Measurements from ENCODE around the gene RRP1.
"Not testable (repeated sequence)": the region's sequence is repeated elsewhere in the genome, so short reads cannot be mapped to it uniquely, and the experiment has no call there.

Gene RRP1

DNA sequence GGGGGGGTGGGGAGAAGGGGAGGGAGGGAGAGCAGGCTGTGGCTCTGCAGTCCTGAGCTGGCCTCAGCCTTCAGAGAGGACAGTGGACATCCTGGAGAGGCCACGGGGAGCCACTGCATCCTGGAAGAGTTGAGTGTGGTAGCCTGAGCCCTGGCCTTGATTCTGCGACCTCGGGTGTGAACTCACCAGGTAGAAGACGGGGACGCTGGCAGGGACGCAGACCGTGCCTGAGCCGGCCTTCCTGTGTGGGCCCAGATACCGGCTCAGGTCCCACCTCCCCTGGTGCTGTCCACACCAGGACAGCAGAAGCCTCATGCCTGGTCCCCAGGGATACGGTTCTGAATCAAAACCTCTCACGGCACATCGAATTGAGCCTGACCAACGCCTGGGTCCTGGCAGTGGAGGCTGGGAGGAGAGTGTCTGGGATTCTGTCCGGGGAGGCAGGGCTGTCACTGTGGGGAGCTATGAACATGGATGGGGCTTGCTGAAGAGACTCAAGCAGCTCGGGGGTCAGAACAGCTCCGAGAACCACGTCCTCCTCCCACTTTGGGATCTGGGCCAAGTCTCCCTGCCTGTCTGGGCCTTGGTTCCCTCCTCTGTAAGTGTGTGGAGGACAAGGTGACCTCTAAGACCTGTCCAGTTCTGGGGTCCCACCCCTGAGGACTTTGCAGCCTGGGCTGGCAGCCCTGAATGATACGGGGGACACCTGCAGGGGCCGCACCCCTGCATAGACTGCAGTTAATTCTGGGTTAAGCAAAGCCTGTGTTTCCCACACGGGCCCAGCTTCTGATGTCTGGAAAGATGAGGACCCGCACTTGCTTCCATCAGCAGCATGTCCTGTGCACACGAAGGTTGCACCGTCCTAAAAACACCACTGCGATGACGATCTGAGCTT lies 30.4 kb downstream of the RRP1 start:
- DNase-seq, result no peak

DNA sequence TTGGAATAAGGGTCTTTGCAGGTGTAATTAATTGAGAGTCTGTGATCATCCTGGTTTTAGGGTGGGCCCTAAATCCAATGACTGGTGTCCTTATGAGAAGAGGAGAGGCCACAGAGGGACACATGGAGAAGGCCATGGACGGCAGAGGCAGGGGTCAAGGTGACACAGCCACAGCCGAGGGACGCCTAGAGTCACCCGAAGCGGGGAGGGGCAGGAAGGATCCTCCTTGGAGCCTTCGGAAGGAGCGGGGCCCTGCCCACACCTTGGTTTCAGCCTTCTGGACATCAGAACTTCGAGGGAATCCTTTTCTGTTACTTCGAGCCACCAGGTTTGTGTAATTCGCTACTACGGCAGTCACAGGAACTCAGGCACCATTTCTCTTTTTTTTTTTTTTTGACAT lies 31.1 kb downstream of the RRP1 start:
- DNase-seq, result no peak

DNA sequence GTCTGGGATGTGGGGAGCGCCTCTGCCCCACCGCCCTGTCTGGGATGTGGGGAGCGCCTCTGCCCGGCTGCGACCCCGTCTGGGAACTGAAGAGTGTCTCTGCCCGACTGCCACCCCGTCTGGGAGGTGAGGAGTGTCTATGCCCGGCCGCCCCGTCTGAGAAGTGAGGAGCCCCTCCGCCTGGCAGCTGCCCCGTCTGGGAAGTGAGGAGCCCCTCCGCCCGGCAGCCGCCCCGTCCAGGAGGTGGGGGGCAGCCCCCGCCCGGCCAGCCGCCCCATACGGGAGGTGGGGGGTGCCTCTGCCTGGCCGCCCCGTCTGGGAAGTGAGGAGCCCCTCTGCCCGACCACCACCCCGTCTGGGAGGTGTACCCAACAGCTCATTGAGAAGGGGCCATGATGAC lies 32.8 kb downstream of the RRP1 start:
- DNase-seq, result not testable (repeated sequence)

DNA sequence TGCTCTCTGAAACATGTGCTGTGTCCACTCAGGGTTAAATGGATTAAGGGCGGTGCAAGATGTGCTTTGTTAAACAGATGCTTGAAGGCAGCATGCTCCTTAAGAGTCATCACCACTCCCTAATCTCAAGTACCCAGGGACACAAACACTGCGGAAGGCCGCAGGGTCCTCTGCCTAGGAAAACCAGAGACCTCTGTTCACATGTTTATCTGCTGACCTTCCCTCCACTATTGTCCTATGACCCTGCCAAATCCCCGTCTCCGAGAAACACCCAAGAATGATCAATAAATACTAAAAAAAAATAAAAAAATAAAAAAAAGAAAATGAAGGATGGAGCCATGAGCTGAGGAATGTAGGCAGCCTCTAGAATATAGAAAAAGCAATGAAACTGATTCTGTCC lies 33.4 kb downstream of the RRP1 start:
- DNase-seq, result not testable (repeated sequence)

DNA sequence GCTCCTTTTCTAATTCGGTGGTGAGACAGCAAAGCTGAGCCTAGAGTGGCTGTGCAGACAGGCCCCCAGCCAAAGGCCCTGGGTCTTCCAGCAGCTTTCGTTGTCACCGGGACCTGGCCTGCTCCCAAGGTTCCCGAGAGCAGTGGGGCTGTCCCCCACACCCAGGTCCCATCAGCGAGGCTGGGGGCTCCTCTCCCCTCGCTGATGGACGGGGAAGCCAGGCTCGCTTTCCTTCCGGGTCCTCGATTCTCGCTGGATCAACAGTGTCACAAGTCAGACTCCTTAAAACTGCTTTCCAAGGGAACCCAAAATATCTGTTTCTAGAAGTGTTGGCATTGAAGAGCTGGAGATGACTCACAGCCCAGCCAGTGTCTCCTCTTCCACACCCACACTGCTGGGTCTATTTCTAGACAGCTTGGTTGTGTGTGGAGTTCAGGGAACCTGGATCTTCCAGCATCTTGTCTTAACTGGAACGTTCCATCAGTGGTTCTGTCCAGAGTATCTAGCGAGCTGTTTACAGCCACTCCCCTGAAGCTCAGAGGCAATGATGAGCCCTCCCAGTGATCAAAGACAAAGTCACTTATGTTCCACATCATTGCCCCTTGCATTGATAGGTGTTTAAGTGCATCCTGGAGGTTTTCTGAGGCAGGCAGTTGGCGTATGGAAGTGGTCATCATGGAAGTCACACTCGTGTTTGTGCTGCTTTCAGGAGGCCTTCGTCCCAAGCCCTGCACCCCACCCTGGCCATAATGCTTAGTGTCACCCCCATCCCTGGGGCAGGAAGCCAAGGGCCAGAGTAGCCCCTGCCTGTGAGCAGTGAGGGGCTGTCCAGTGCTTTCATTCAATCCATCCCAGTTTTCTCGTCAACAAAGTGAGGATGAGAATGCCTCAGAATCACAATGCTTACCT lies 35.2 kb downstream of the RRP1 start:
- DNase-seq, result no peak

DNA sequence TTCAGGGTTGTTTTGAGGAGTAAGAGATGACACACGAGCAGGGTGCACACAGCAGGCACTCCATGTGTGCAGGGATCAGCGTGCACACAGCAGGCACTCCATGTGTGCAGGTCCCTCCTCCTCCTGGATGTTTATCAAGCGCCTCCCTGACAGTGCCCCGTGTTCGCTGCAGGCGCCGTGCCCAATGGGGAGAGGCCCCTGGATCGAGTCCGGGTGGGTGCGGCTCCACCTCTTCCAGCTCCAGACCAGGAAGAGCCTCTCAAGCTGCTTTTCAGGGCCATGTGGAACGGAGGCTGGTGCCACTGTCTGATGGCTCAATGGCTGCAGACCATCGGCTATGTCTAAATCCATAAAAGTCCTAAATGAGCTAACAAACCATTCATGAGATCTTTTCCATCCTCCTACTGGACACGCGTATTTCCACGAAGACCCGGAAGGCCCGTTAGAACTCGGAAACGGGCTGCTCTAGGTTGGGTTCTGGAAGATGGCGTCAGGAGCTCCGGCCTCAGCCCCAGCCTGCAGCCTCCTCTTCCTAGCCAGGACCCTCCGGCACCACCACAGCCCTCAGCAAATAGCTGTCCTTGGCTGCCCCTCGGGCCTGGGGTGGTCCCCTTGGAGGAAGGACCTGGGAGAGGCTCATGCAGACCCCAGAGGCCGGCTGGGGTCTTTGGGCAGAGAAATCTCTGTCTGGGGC lies 36.0 kb downstream of the RRP1 start:
- DNase-seq, result no peak

DNA sequence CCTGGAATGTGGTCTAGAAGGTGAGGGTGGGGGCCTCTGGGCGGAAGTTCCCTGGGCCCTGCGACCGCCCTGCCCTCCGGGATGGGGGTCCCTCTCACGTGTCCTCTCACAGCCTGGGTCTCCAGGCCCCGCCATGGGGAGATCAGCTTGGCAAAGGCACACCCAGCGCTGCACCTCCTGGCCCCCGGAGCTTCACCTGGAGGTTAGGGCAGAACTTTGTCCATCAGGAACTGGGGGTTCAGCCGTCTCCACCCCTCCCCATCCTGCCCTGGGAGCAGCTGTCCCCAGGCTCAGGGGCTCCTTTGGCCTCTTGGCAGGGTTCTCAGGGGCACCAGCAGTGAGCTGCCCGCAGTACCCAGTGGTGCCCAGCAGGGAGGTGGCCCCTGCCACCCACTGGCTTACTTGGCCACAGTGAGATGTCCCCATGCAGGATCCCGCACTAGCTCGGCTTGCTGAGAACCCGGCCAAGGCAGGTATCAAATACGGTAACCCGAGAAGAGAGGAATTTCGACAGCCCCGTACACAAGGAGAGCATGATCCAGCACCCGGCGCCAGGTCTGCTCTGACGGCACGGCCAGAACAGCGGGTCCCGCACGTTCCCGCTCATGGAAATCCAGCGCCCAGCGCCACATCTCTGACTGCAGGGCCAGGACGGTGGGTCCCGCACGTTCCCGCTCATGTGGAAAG lies 36.7 kb downstream of the RRP1 start:
- DNase-seq, result no peak

DNA sequence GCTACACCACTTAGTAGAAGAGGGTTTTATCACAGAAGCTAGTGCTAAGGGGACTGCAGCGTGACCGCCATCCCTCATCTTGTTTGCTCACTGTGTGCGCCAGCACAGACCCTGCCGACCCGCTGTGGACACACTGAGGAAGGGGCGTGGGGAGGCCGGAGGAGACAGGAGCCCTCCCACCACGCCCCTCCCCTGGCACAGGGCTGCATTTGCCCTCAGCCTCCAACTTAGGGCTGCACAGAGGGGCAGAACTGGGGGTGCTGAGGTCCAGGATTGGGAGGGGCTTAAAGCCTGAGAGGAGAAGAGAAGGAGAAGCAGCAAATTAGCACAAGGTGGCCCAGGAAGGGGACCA lies 37.2 kb downstream of the RRP1 start:
- no peak for DNase-seq

DNA sequence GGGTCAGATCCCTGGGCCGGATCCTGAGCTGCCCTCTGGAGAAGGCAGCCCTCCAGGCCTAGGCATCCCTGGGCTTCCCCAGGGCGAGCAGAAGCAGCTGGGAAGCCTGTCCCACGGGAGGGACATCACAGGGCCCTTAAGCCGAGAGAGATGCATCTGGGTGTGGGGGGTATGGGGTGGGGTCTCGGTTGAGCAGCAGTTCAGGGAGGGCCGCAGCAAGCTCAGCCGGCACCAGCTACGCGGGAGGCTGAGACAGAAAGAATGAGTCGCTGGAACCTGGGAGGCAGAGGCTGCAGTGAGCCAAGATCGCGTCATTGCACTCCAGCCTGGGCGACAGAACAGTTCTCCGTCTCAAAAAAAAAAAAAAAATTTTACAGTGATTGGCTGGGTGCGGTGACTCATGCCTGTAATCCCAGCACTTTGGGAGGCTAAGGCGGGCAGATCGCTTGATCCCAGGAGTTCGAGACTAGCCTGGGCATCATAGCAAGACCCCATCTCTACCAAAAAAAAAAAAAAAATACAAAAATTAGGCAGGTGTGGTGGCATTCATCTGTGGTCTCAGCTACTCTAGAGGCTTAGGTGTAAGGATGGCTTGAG lies 37.7 kb downstream of the RRP1 start:
- DNase-seq, result peak; percentile 68

DNA sequence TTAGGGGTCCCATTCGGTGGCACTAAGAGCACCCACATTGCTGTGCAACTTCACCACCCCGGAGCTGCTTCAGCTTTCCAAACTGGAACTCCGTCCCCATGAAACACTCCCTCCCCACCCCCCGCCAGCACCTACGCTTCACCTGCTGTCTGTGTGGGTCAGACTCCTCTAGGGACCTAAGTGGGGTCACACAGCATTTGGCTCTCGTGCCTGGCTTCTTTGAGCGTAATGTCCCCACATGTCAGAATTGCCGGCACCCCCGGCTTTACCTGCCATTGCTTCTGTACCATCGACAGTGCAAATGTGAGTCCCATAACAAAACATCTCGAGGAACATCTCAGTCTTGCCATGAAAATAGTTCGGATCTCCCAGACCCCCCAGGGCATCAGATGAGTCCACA lies 39.8 kb downstream of the RRP1 start:
- DNase-seq, result no peak

DNA sequence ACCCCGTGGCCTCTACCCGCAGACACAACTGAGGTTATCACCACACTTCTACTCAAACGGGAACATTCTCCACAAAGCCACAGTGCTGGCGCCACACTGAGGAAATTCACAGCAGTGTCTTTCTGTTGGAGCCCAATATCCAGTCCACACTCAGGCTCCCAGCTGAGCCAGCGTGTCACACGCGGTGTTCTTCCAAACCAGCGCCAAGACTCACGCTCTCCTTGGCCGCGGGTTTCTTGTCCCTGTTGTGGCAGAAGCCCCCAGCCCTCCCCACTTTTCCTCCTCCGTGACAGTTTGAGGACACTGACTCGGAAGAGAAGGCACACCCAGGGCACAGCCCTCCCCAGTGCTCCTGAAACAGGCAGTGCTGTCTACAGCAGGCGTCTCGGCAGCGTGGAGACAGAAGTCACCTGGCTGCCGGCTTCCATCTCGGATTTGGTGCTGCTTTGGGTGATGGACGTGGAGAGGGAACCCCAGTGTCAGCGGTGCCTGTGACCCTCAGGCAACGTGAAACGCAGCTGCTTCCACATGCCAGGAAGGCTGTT lies 40.3 kb downstream of the RRP1 start:
- DNase-seq, result no peak

DNA sequence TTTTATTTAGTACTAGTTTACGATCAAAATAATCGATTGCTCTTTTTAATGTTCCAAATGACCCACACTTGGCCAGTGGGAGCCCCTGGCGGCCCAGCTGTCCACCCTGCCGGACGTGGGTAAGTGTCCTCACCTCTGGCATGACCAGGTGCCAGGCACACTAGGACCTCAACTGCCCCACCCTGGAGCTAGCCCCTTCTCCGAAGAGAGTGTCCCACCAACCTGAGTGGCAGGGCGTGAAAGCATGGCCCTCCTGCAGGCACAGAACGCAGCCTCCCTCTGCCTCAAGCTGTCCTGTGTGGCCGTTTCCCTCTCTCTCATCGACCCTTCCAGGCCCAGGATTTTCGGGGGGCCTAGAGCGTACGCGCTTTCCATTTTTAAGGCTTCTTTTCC lies 42.8 kb downstream of the RRP1 start:
- no peak for DNase-seq

DNA sequence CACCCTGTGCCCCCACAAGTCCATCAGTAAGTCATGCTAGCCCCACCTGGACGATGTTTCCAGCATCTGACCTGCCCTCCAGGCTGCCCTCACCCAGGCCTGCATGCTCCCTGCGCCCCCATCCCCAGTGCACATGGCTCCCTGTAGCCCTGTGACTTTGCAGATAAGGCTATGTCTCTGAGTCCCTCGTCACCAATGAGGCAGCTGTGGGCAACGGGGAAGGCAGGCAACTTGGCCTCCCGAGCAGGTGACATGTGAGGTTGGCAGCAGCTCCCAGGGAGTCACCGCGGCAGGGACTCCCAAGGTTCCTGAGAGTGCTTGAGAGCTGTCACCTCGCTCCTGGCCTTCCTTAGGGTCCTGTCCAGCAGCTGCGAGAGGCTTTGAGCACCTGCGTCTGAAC lies 43.3 kb downstream of the RRP1 start:
- DNase-seq, result no peak

DNA sequence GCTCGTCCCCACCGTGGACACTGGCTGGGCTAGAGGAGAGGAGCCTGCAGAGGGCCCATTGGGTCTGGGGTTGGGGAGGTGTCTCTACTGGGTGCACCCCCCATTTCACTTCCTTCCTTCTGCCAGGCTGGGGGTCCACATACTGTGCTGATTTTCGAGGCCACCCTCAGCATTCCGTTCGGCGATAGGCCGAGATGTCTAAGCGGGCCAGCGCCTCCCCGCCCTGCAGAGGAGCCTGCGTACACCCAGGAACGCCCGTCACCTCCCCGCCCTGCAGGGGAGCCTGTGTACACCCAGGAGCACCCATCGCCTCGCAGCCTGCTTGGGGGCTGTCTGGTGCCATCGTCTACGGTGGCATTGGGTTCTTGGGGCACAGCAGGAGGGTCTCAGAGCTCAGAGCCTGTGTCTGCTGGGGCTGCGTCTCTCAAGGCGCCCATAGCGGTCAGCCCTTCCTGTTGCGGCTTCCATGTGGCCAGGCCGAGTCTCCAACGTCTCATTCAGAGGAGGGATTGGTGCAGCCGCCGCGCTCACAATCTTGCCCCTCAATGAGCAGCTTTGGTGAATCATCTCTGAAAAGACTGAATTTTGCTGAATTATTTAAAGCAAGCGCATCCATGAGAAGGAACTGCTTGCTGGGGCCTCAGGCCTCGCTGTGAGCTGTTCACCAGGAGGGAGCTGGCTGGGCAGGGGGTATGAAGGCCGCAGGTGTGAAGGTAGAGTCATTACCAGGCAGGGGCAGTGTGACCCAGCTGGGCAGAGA lies 44.9 kb downstream of the RRP1 start:
- DNase-seq, result no peak

DNA sequence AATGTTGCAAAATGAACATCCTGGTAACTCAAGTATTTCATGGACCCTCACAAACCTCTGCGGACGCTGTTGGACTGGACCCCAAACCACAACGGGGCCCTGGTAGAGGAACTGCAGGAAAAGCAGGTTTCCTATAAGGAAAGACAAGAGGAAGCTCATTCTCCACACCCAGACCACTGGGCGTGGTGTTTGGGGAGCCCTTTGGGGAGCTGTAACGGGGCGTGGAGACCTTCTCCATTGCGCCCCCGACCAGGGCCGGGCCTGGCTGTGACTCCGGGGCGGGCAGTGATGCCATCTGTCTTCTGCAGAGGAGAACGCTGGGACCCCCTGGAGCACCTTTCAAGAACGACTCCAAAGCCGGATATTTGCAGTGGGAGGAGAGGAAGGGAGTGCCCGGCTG lies 45.7 kb downstream of the RRP1 start:
- DNase-seq, result no peak

DNA sequence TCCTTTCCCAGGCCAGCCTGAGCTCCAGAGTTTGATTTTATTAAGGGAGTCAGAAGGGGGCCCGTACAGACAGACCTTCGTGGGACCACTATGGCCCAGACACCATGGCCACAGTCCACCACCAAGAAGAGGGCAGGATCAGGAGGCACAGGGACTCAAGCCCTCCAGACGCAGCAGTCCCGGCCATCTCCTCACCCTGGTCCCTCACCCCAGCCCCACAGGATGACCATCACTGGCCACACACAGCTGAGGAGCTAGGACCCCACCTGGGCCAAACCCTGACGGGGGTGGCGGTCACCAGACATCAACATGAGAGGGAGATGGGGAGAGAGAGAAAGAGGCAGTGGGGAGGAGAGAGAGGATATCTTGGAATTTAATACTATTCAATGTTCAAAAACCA lies 46.5 kb downstream of the RRP1 start:
- DNase-seq, result no peak

DNA sequence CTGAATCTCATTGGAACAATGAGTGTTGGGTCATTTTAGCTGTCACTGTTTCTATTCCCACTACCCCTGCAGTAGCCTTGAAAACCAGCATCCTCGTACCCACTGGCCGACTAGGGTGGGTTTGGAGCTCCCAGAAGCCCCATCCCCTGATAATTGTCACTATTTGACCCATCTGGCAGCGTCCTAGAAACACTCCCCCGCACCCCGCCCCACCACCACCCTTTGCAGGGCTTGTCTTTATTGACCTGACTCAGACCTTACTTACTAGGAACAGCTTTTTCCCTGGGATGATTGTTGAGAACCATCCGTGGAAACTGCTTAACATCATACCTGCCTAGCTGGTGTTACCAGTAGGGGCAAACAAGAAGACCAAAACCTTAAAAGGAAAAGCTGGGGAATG lies 47.2 kb downstream of the RRP1 start:
- DNase-seq, result no peak

DNA sequence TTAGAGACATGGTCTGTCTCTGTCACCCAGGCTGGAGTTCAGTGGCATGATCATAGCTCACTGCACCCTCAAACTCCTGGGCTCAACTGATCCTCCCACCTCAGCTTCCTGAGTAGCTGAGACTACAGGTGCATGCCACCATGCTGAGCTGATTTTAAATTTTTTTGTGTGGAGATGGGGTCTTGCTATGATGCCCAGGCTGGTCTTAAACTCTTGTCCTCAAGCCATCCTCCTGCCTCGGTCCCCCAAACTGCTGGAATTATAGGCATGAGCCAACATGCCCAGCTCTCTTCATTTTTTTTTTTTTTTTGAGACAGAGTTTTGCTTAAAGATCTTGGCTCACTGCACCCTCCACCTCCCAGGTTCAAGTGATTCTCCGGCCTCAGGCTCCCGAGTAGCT lies 50.9 kb downstream of the RRP1 start:
- DNase-seq, result no peak

DNA sequence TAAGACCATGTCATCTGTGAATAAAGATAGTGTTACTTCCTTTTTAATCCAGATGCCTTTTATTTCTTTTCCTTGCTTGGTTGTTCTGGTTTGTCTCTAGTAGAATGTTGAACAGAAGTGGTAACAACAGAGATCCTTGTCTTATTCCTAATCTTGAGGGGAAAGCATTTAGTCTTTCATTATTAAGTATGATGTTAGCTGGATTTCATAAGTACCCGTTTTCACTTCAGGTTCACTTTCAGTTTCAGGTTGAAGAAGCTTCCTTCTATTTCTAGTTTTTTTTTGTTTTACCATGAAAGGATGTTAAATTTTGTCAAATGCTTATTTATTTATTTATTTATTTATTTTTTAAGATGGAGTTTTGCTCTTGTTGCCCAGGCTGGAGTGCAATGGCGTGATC lies 53.4 kb downstream of the RRP1 start:
- no peak for DNase-seq

DNA sequence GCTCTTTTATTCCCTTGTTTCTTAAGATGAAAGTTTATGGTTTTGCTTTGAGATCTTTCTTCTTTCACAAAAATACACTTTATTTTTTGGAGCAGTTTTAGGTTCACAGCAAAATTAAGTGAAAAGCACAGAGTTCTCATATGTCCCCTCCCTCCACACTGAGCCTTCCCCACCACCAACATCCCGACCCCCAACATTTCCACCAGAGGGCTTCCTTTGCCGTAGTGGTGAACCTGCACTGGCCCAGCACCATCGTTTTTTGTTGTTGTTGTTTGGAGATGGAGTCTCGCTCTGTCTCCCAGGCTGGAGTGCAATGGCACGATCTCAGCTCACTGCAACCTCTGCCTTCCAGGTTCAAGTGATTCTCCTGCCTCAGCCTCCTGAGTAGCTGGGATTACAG lies 55.5 kb downstream of the RRP1 start:
- DNase-seq, result not testable (repeated sequence)

DNA sequence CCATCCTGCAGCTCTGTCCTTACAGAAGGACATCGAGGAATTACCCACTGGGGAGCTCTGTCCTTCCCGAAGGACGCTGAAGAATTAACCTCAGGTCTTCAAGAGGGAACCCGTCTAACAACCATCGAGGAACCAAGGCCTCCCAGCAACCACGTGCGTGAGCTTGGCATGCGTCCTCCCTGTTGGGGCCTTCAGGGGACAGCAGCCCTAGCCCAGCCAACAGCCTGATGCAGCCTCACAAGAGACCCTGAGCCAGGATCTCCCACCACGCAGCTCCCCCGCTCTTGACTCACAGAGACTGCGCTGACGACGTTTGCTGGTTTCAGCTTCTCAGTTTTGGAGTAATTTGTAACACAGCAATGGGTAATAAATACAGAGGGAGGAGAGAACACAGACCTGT lies 56.0 kb downstream of the RRP1 start:
- DNase-seq, result no peak

Data from NCI-H82 (cell line).